ENCODE results near the gene LSAMP. TPM values are rescaled to one million over a fixed set of nuclear protein-coding genes. Genes with fewer than 3 reads are reported as not detected.

The LSAMP gene
- total and polyA plus RNA-seq, 9 of the 15 experiments (the other 6 are each of a cell fraction or from before 2014, with no cell fraction given) = 0.09 to 0.11 TPM; not detected in 7

DNA sequence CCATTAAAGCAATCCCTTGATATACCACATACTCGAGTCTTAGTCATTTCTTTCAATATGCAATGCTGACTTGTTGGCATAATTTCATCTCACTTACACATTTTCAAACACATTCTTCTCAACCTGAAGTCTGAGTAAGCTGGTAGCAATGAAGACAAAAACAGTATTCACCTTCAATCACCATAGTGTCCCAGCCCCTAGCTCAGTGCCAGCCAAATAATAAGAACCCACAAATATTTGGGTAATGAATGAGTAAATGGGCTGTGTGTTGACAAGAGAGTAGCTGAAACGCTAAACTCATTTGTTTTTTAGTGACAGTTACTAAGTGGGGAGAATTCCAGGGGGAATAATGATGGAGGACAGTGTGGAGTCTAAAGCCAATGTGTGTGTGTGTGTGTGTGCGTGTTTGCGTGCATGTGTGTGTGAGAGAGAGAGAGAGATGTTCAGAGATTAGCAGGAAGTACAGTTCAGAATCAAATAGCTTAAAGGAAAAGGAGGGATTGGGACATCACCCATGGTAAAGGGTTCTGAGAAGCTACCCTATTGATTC is 656.3 kb downstream of the LSAMP start:
- 6% methylated on average over 3 of the region's 4 CpGs for WGBS (ENCODE audit: insufficient coverage, low coverage, missing lambda C conversion rate)
- Histone ChIP-seq H3K4me2 (ENCODE audit: insufficient read depth, low read length) (no peak overlapping the region), H4K20me1 (replicated peaks; ENCODE audit: control insufficient read depth, insufficient read depth, low read length) (no peaks in the 10 kb centered on the region), H3K4me1 (replicated peaks in 1 of 2; ENCODE audit: control insufficient read depth in 2 of 2, insufficient read depth in 2 of 2, low read length in 2 of 2) (peaks cover 3 to 4% of the 10 kb centered on the region in 2 experiments; a peak in 2 of 5 replicates), H3K36me3 (ENCODE audit: control insufficient read depth, insufficient read depth, low read length) (no peaks in the 10 kb centered on the region), H3K9me1 (ENCODE audit: control insufficient read depth, insufficient read depth, low read length) (no peaks in the 10 kb centered on the region), H2AFZ (ENCODE audit: low read depth, low read length) (no peak overlapping the region), H3K27ac (ENCODE audit: extremely low read depth, low read depth, low read length) (no peak overlapping the region), H3K79me2 (ENCODE audit: control insufficient read depth, insufficient read depth, low read length) (no peaks in the 10 kb centered on the region), H3K9ac (ENCODE audit: insufficient read depth in 1 of 2, low read depth in 2 of 2, low read length in 2 of 2) (no peak overlapping the region), H3K27me3 (ENCODE audit: control insufficient read depth in 2 of 2, insufficient read depth in 2 of 2, low read length in 2 of 2) (no peaks in the 10 kb centered on the region), H3K4me3 (no peak overlapping the region), H3K9me3 (replicated peaks; ENCODE audit: control insufficient read depth, insufficient read depth, low read depth, low read length) (no peaks in the 10 kb centered on the region)
- POLR2A ChIA-PET = no interaction called here
- no TSS peak for BruUV-seq (replicated peaks)
- TF ChIP-seq ZNF79 (CRISPR knock-in tag; IDR thresholded peaks at IDR 0.05; ENCODE audit: low read depth) (no peak), NFYB (IDR thresholded peaks at IDR 0.05; ENCODE audit: extremely low read depth, insufficient read length) (no peak), GMEB1 (CRISPR knock-in tag; IDR thresholded peaks at IDR 0.05) (no peak), ERF (CRISPR knock-in tag; IDR thresholded peaks at IDR 0.05) (no peak)
- CTCF ChIA-PET (ENCODE audit: low intra/inter-chr PET ratio) = no interaction called here
- ATAC-seq (no peak), FAIRE-seq (no peak), DNase-seq (ENCODE audit: extremely low read depth in 1 of 4, low spot score in 3 of 4) (no peak)
- intact Hi-C loops (cut with micrococcal nuclease) (loop anchor here (10.0 kb wide), 1 partner anchor 694 kb away; no protein-coding TSS in a partner anchor), in situ Hi-C loops (cut with MboI) (no loop called here)
